Immature natural killer cell (primary cell): Measurements from ENCODE around the gene MAST4. TPM values are rescaled to one million over a fixed set of nuclear protein-coding genes. Genes with fewer than 3 reads are reported as not detected.
"Not testable (repeated sequence)": the region's sequence is repeated elsewhere in the genome, so short reads cannot be mapped to it uniquely, and the experiment has no call there.

Source experiments
- DNase-seq, 3 donors: peaks; one replicate each; pipeline ENCODE4 v3.0.0; 2022; ENCODE audit warnings: mixed read lengths in 1 of 3
- H3K27ac Mint-ChIP-seq, 6 donors: one replicate each; pipeline ENCODE4 v1.8.0; 2020; ENCODE audit warnings: mixed read lengths in 6 of 6, mild to moderate bottlenecking in 5 of 6, inconsistent platforms in 4 of 6, moderate library complexity in 3 of 6
- H3K27me3 Mint-ChIP-seq, 3 donors: one replicate each; pipeline ENCODE4 v1.8.0; 2020 to 2021; ENCODE audit warnings: low read depth in 3 of 3, mild to moderate bottlenecking in 3 of 3, mixed read lengths in 3 of 3, moderate library complexity in 3 of 3, inconsistent platforms in 1 of 3
- H3K36me3 Mint-ChIP-seq, 3 donors: one replicate each; pipeline ENCODE4 v1.8.0; 2020; ENCODE audit warnings: mixed read lengths in 3 of 3, inconsistent platforms in 2 of 3, mild to moderate bottlenecking in 2 of 3
- H3K4me1 Mint-ChIP-seq, 2 donors: one replicate each; pipeline ENCODE4 v1.8.0; 2020; ENCODE audit warnings: inconsistent platforms in 2 of 2, mild to moderate bottlenecking in 2 of 2, mixed read lengths in 2 of 2, moderate library complexity in 1 of 2
- H3K4me3 Mint-ChIP-seq, 5 donors: one replicate each; pipeline ENCODE4 v1.8.0; 2020; ENCODE audit warnings: mild to moderate bottlenecking in 5 of 5, mixed read lengths in 5 of 5, inconsistent platforms in 3 of 5, moderate library complexity in 3 of 5
- H3K9me3 Mint-ChIP-seq, 6 donors: one replicate each; pipeline ENCODE4 v1.8.0; 2020; ENCODE audit warnings: mild to moderate bottlenecking in 6 of 6, mixed read lengths in 6 of 6, inconsistent platforms in 4 of 6, moderate library complexity in 3 of 6
- polyA plus RNA-seq, 3 donors: library from polyadenylated mRNA; unstranded; fragments of 300-500 nt; fragmentation: Illumina TruSeq; gene quantifications; one replicate each; pipeline ENCODE4 v1.2.3, GENCODE V29; 2021

MAST4 gene
- polyA plus RNA-seq, 3 donors from 2014 or later: 0.51 to 2.8 (median 1.1) TPM

DNA sequence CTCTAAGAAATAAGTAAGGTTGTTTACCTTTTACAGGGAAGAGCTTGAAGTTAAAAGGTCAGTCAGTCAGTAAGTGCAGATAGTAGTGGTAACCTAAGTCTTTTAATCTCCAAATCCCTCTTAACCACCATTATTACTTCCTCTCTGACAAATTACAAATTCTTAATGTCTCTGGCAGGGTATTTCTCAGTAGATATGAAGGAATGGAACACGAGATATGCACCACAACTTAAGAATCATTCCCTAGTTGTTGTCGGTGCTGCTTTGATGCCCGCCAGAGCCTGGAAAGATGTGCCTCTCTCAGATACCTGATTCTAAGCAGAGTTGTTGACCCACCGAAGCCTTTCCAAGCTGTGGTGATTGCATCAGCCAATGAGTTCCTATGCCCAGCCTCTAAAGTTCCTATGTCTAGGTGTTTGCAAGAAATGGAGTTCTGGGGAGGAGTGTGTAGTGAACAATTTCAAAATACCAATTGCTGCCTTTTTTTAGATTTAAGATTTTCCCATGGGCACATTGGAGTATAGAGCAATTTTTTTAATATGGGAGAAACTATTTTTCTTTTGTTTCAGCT lies 521.9 kb downstream of the MAST4 start:
- no peak for DNase-seq
- Mint-ChIP-seq H3K36me3 (peaks cover 9 to 23% (median 23%) of the 10 kb centered on the region in 3 donors), H3K9me3 (no peaks in the 10 kb centered on the region), H3K27me3 (no peaks in the 10 kb centered on the region), H3K4me3 (no peak overlapping the region), H3K4me1 (no peaks in the 10 kb centered on the region), H3K27ac (no peak overlapping the region)

- Mint-ChIP-seq H3K4me1 (no peaks in the 10 kb centered on the region), H3K27me3 (no peaks in the 10 kb centered on the region), H3K9me3 (no peaks in the 10 kb centered on the region), H3K36me3 (peaks cover 3 to 23% (median 20%) of the 10 kb centered on the region in 3 donors), H3K27ac (no peak overlapping the region), H3K4me3 (no peak overlapping the region)
- no peak for DNase-seq
Measured at GRCh38 chr5:67119010-67119409, 522.8 kb downstream of the MAST4 start.

GRCh38 chr5:67120032-67120431 lies 523.8 kb downstream of the MAST4 start:
- no peaks in the 10 kb centered on the region for H3K4me1 Mint-ChIP-seq
- H3K4me3 Mint-ChIP-seq: no peak overlapping the region
- H3K36me3 Mint-ChIP-seq: peaks cover 3 to 23% (median 19%) of the 10 kb centered on the region in 3 donors
- no peaks in the 10 kb centered on the region for H3K9me3 Mint-ChIP-seq
- no peak overlapping the region for H3K27ac Mint-ChIP-seq
- no peak for DNase-seq
- H3K27me3 Mint-ChIP-seq: no peaks in the 10 kb centered on the region

DNA sequence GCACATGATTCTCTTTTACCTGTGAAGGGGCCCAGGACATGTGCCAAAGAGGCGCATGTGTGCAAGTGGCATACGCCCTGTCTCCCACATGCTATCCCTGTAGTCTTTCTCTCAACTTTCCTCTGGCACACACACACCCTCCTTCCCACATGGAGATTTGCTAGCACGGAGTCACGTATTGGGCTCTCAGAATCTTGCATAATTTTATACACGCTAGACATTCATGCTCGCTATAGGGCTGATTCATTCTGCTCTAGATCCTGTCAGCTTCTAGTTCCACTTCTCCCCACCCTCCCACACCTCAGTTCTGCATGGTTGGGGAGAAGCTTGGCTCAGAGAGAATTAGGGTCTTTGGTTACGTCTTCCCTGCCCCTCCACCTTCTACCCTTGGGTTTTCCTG lies 527.6 kb downstream of the MAST4 start:
- H3K27ac Mint-ChIP-seq: no peak overlapping the region
- no peaks in the 10 kb centered on the region for H3K9me3 Mint-ChIP-seq
- DNase-seq: no peak
- peaks cover 3 to 29% (median 17%) of the 10 kb centered on the region in 3 donors for H3K36me3 Mint-ChIP-seq
- H3K27me3 Mint-ChIP-seq: no peaks in the 10 kb centered on the region
- H3K4me3 Mint-ChIP-seq: no peak overlapping the region
- no peaks in the 10 kb centered on the region for H3K4me1 Mint-ChIP-seq

- H3K27ac Mint-ChIP-seq: no peak overlapping the region
- no peaks in the 10 kb centered on the region for H3K27me3 Mint-ChIP-seq
- no peaks in the 10 kb centered on the region for H3K9me3 Mint-ChIP-seq
- peaks cover 3 to 24% (median 14%) of the 10 kb centered on the region in 3 donors for H3K36me3 Mint-ChIP-seq
- no peaks in the 10 kb centered on the region for H3K4me1 Mint-ChIP-seq
- DNase-seq: no peak
- no peak overlapping the region for H3K4me3 Mint-ChIP-seq
Measured at GRCh38 chr5:67124556-67124955, 528.4 kb downstream of the MAST4 start.

DNA sequence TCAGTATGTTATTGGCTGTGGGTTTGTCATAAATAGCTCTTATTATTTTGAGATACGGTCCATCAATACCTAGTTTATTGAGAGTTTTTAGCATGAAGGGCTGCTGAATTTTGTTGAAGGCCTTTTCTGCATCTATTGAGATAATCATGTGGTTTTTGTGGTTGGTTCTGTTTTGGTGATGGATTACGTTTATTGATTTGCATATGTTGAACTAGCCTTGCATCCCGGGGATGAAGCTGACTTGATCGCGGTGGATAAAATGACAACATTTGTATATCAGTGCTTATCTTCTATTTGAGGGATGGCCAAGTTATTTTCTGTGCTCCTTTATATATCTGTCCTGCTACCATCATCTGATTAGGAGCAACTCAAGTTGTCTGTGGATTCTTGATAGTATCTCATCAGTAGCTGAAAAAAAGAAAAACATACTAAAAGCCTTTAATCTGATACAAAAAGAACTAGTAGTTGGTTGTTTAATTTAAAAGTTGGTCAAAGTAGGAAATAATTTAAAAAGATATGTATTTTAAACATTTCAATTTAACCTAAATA lies 531.2 kb downstream of the MAST4 start:
- H3K27me3 Mint-ChIP-seq, DNase-seq, H3K9me3 Mint-ChIP-seq, H3K27ac Mint-ChIP-seq, H3K4me3 Mint-ChIP-seq, H3K4me1 Mint-ChIP-seq: not testable (repeated sequence)
- H3K36me3 Mint-ChIP-seq: peaks cover 0 to 22% (median 19%) of the 10 kb centered on the region in 3 donors

GRCh38 chr5:67129768-67130167 lies 533.6 kb downstream of the MAST4 start:
- H3K27ac Mint-ChIP-seq: no peak overlapping the region
- no peaks in the 10 kb centered on the region for H3K4me1 Mint-ChIP-seq
- no peaks in the 10 kb centered on the region for H3K9me3 Mint-ChIP-seq
- peaks cover 4 to 22% (median 20%) of the 10 kb centered on the region in 3 donors for H3K36me3 Mint-ChIP-seq
- H3K27me3 Mint-ChIP-seq: no peaks in the 10 kb centered on the region
- DNase-seq: no peak
- no peak overlapping the region for H3K4me3 Mint-ChIP-seq

DNA sequence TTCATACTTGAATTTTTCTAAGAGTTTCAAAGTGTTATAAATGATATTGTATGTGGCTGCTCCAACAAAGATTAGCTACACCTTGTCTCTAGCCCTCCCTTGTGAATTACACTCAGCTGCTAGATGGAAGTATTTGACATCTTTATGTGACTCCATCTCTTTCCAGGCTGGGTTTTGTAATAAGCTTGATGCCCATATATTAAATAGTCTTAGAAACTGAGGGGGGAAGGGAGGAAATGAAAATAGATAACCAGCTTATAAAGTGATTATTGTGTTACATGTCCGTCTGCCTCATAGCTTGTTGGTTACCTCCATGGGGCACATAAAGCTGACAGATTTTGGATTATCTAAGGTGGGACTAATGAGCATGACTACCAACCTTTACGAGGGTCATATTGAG lies 537.0 kb downstream of the MAST4 start:
- Mint-ChIP-seq H3K27ac (no peak overlapping the region), H3K9me3 (no peaks in the 10 kb centered on the region), H3K4me3 (no peak overlapping the region), H3K36me3 (peaks cover 14 to 29% (median 22%) of the 10 kb centered on the region in 3 donors), H3K4me1 (no peaks in the 10 kb centered on the region), H3K27me3 (no peaks in the 10 kb centered on the region)
- DNase-seq: no peak

DNA sequence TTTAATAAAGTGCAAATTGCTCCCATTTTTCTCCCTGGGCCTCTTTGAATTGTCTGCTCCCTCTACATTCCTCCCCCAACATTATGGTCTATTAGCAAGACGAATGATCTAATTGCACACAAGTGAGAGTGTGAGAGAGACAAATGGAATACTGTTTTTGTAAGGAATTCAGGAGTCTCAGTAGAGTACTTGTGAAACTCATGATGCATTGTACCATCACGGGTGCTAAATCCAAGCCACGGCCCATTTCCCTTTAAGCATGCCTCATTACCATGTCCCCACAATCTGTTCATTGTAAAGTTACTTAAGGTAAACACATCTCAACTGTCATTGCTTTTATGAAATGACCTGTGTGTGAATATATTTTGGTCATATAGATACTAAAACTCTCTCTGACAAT lies 537.6 kb downstream of the MAST4 start:
- H3K36me3 Mint-ChIP-seq: peaks cover 14 to 23% (median 20%) of the 10 kb centered on the region in 3 donors

DNA sequence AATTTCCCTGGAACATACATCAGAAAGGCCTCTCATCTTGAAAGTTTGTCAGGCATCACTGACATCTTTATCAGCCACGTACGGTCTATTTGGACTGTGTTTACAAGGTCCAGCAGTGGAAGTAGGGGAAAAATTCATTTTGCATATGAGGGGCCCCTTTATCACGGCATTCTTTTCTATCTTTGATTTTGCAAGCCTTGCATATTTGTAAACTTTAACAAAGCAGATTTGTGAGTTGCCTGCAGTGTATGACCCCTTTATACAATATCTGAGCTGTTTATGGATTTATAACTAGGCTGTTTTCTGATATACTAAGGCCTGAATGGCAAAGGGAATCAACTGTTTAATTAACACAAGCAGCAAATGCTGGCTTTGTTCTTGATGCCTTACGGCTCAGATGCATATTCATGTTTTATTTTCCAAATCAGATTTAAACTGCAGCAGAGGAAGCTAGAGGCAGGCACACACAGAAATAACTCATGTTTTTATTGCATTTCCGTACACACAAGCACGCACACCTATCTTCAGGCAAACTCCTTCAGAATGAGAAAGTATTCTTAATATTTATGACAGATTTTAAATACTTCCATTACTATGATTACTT lies 539.3 kb downstream of the MAST4 start:
- no peak overlapping the region for H3K4me3 Mint-ChIP-seq
- no peaks in the 10 kb centered on the region for H3K9me3 Mint-ChIP-seq
- no peaks in the 10 kb centered on the region for H3K4me1 Mint-ChIP-seq
- peaks cover 14 to 23% (median 15%) of the 10 kb centered on the region in 3 donors for H3K36me3 Mint-ChIP-seq
- H3K27ac Mint-ChIP-seq: no peak overlapping the region
- DNase-seq: no peak
- H3K27me3 Mint-ChIP-seq: no peaks in the 10 kb centered on the region

More for the DNA sequence above, 537.6 kb downstream of the MAST4 start:
- no peaks in the 10 kb centered on the region for H3K27me3 Mint-ChIP-seq
- no peaks in the 10 kb centered on the region for H3K4me1 Mint-ChIP-seq
- H3K27ac Mint-ChIP-seq: no peak overlapping the region
- no peaks in the 10 kb centered on the region for H3K9me3 Mint-ChIP-seq
- no peak for DNase-seq
- H3K4me3 Mint-ChIP-seq: no peak overlapping the region

DNA sequence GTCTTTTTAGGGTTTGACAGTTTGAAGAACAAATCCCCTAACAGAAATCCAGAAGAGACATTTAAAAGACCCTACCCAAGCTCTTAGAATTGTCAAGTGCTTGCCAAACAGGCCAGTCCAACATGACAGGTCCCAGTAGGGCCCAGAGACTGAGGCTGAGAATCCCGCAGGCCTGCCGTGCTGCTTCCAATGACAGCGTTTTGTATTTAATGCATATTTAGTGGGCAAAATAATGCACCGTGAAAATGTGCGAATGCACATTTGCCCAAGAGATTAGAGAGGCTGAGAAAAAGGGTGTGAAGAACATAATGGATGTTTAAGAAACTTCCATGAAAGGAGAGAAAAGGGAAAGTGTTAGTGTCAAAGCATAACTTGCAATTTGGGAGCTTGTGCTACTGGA lies 542.8 kb downstream of the MAST4 start:
- Mint-ChIP-seq H3K27me3 (no peaks in the 10 kb centered on the region), H3K4me1 (no peaks in the 10 kb centered on the region), H3K4me3 (no peak overlapping the region), H3K9me3 (no peaks in the 10 kb centered on the region), H3K36me3 (peaks cover 19 to 46% (median 27%) of the 10 kb centered on the region in 3 donors), H3K27ac (no peak overlapping the region)
- DNase-seq: no peak

DNA sequence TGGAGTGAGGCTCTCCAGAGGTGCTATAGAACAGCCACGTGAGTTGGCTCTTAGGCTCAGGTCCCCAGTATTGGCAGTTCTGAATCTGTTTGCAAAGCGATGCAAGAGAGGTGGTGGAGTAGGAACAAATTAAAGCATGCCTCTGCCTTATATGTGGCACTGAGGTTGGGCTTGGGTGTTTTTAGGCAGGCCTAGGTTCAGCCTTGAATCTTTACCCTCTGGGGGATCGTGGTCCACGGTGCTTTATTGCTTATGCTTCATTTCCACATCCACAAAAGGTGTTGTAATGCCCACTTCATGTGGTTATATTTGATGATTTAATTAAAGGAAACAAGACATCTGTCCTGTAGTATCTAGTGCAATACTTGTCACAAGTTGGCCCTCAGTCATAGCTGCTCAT lies 544.2 kb downstream of the MAST4 start:
- DNase-seq: no peak
- Mint-ChIP-seq H3K4me1 (no peaks in the 10 kb centered on the region), H3K27me3 (no peaks in the 10 kb centered on the region), H3K4me3 (no peak overlapping the region), H3K9me3 (no peaks in the 10 kb centered on the region), H3K36me3 (peaks cover 15 to 46% (median 41%) of the 10 kb centered on the region in 3 donors), H3K27ac (no peak overlapping the region)

DNA sequence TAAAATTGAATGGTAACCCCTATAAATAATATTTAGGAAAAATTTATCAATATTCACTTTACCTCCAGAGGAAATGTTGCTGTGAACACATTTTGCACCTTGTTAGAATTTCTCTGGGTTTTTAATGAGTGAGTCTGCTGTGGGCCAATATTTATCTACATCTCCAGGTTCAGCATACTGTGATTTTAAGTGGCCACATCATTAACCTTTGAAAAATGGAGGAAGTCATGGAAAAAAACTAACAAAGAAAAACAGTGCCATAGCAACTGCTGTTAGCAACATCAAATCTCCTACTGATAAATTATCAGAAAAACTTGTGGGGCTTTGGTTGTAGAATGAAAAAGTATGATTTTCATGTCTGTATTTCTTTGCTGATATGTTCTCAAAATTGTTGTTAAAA lies 545.5 kb downstream of the MAST4 start:
- no peak overlapping the region for H3K27ac Mint-ChIP-seq
- no peaks in the 10 kb centered on the region for H3K27me3 Mint-ChIP-seq
- no peaks in the 10 kb centered on the region for H3K9me3 Mint-ChIP-seq
- no peaks in the 10 kb centered on the region for H3K4me1 Mint-ChIP-seq
- no peak overlapping the region for H3K4me3 Mint-ChIP-seq
- DNase-seq: no peak
- H3K36me3 Mint-ChIP-seq: peaks cover 11 to 45% (median 39%) of the 10 kb centered on the region in 3 donors

DNA sequence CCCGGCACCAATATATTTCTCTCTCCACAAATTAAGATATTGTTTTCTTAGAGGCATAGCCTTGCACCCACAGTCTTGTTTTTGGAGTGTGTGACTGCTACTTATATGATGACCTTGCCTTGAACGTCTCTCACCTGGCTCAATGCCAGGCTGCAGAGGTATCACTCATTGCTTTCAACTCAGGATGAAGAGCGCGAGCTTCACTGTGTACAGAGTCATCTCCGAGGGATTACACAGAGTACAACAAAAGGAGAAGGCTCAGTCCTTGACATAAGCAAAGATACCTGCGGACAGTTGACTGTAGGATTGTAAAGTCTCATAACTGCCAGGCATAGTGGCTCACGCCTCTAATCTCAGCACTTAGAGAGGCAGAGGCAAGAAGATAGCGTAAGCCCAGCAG lies 546.6 kb downstream of the MAST4 start:
- no peaks in the 10 kb centered on the region for H3K4me1 Mint-ChIP-seq
- no peaks in the 10 kb centered on the region for H3K27me3 Mint-ChIP-seq
- no peak overlapping the region for H3K4me3 Mint-ChIP-seq
- H3K27ac Mint-ChIP-seq: no peak overlapping the region
- DNase-seq: no peak
- no peaks in the 10 kb centered on the region for H3K9me3 Mint-ChIP-seq
- H3K36me3 Mint-ChIP-seq: peaks cover 8 to 52% (median 41%) of the 10 kb centered on the region in 3 donors

DNA sequence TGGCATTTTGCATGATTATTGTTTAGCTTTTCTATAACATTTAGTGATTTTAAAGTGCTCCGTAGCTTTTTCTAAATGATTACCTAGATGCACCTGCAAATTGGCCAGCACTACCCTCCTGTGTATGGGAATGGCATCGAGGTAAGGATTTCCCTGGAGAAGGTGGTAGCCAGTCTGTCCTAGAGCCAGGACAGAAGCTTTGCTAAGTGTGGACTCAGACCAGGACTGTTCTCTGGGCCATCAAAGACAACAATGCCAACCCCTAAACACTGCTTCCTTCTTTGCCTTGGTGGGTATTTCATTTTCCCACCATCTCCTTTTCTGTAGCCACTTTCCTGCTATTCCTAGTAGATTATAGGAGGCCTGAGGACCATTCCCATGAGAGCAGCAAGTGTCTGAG lies 547.4 kb downstream of the MAST4 start:
- Mint-ChIP-seq H3K4me3 (no peak overlapping the region), H3K27me3 (no peaks in the 10 kb centered on the region), H3K27ac (no peak overlapping the region), H3K9me3 (no peaks in the 10 kb centered on the region), H3K4me1 (no peaks in the 10 kb centered on the region), H3K36me3 (peaks cover 8 to 52% (median 43%) of the 10 kb centered on the region in 3 donors)
- DNase-seq: no peak
